GM21717 (cell line): ENCODE data around the gene PPP1R7.

Experiments
- ATAC-seq: cut with Tn5 transposase; IDR thresholded peaks from one replicate; pipeline ENCODE4 v1.9.1; 2021; ENCODE audit warnings: mild to moderate bottlenecking, moderate library complexity; ENCODE audit not compliant: unreplicated experiment

The PPP1R7 gene

DNA sequence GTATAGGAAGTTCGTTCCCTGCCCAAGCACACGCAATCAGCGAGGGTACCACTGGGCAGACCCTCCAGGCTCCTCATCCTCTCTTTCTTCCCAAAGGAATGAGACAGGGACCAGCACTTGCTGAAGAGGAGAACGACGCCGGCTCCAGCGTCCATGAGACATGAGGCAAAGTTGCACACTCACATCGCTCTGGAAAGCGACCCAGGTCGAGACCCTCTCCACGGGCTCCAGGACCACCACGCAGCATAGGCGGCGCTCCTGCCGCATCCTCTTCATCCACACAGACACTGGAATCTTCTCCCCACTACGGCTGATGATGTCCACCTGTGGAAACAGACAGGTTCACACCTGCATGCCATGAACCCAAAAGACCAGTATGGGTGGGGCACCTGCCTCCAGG, 11.8 kb upstream of the PPP1R7 start:
- no peak for ATAC-seq

DNA sequence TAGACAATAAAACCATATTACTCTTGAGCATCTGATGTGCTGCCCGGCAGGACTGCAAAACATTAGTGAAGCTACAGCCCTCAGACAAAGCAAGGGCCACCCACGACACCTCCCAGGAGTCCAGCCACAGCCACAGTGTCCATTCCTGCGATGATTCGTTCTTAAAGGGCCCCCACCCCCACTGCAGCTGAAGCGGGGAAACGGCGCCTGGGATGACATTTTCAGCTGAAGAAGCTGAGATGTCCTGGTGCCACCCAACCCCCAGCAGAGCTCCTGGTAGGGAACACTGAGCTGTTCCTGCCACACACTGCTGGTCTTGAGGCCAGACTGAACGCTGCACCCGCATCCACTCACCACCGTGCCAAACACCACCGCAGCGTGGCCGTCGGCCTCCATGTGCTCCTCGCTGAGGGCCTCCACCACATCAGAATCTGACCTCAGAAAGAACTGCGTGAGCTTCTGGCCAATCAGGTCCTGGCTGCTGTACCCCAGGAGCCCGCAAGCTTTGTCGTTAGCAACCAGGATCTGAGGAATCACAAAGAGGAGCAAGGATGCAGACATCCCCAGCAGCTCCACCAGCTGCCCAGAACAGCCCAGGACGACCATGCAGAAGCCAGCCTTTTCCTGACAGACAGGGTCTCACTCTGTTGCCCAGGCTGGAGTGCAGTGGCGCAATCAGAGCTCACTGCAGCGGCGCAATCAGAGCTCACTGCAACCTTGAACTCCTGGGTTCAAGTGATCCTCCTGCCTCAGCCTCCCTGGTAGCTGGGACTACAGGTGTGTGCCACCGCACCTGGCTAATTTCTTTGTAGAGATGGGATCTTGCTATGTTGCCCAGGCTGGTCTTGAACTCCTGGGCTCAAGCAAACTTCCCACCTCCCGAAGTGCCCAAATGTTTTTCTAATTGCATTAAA, 10.5 kb upstream of the PPP1R7 start:
- no peak for ATAC-seq

DNA sequence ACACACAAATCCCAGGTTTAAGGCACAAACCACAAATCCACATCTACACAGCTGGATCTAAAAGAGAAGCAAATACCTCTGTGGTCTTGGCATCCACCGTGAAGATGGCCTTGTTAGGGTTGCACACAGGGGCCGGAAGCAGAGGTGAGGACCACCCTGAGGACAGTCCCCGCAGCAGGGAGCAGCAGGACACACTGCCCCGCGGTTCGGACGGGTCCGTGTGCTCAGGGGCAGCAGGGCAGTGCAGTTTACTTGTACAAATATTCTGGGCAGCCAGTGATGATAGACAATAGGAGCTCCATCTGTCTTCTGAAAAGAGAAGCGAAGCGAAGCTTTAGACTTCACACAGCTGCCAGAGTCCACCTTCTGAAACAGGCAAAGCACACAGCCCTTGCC, 9.8 kb upstream of the PPP1R7 start:
- ATAC-seq: no peak

DNA sequence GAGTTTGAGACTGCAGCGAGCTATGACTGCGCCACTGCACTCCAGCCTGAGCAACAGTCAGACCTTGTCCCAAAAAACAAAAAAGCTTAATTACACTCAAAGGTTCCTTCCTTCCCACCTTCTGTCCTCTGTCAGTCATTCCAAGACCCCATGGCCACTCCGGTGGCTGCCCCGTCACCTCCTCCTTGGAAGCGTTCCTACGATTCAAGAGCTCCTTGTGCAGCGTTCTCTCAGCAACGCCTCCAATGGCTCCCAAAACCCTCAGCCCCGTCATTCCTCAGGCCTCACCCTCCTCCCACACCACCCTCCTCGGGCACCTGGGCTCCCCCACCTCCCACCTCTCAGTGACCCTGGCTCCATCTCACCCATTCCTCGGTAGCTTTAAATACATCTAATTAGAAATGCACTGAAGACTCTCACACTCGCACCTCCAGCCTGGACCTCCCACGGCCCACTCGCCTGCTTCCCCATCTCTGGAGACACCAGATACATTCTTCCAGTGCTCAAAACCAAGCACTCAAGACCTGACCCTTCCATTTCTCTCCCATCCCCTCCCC, 9.0 kb upstream of the PPP1R7 start:
- ATAC-seq: no peak

DNA sequence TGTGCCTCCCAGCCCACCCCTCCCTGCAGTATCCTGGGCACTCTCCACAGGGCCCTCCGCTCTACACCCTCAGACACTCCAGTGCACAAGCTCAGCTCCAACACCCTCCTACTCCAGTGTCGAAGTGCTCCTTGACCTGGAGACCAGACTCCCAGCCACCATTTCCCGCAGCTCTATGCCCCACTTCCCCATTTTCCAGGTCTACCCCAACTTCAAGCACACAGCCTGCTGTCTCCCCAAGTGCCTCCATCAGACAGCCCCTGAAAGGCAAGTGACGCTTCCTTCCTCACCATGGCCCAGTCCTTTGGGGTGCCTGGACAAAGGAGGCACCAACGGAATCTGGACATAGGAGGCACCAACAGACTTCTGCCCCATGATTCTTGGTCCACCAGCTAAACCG, 8.2 kb upstream of the PPP1R7 start:
- ATAC-seq: no peak

DNA sequence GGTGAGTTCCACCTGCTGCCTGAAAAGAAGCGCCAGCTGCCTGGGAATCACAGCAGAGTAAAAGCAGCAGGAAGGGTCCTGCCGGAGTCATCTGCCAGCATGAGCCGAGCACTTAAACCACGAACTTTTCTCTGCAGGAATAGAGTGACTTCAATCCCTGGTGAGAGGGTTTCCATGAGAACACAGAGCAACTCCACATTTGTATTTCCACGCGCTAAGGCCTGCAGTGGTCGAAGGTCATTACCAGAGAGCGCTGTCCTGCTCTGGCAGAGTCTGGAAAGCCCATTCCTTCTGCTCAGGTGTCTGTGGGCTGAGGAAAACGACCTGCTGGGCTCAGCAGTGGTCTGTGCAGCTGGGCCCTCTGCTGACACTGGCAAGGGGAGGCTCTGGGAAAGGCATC, 7.7 kb upstream of the PPP1R7 start:
- no peak for ATAC-seq

GRCh38 chr2:241146286-241146685, 4.0 kb upstream of the PPP1R7 start:
- ATAC-seq: no peak

GRCh38 chr2:241147336-241147735, 2.9 kb upstream of the PPP1R7 start:
- no peak for ATAC-seq

- ATAC-seq: no peak
These were observed 2.0 kb upstream of the PPP1R7 start for GRCh38 chr2:241148239-241148638.

- ATAC-seq: peak; percentile 76
These were observed 1.2 kb upstream of the PPP1R7 start, which contains the start of gene PASK for GRCh38 chr2:241148891-241149674. TSS of gene PASK (minus strand) at chr2:241149472. CDS start at chr2:241143032, 6,440 bp downstream.

- peak; percentile 15 for ATAC-seq
These were observed 667 bp upstream of the PPP1R7 start for GRCh38 chr2:241149675-241149924.

DNA sequence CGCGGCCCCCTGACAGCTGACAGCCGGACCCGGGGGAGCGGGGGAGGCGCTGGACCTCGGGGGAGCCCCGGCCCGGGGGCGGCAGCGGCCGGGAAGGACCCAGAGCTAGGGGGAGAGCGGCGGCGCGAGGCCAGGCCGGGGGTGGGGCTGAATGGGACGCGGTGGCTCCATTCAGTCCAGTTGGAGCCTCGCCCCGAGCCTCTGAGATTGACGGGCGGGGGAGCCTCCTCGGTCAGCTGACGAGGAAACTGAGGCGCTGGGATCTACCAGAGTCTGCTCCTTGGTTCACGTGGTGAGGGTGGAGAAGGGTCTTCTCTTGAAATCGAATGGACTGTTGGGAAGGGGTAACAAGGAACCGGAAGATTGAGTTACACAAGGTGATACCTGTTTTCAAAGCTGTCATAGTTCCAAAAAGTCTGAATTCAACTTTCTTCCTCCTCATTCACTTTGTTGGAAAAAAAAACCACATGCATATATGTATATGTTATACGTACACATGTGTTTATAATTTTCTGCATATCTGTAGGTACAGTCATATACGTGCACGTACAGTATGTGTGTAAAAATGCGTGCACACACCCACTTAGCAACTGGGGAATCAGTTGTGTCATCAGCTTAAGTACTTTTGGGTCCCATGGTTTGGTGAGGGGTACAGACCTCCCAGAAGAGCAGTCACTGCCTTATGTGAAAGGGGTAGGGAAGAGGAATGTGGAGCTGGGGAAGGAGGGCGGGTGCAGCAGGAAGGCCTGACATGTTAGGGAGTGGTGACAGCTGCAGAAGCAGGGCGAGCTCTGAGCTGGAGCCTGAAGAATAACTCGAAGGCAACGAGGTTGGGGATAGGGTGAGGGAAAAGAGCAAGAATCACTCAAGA, 628 bp downstream of the PPP1R7 start:
- peak; percentile 5 for ATAC-seq

DNA sequence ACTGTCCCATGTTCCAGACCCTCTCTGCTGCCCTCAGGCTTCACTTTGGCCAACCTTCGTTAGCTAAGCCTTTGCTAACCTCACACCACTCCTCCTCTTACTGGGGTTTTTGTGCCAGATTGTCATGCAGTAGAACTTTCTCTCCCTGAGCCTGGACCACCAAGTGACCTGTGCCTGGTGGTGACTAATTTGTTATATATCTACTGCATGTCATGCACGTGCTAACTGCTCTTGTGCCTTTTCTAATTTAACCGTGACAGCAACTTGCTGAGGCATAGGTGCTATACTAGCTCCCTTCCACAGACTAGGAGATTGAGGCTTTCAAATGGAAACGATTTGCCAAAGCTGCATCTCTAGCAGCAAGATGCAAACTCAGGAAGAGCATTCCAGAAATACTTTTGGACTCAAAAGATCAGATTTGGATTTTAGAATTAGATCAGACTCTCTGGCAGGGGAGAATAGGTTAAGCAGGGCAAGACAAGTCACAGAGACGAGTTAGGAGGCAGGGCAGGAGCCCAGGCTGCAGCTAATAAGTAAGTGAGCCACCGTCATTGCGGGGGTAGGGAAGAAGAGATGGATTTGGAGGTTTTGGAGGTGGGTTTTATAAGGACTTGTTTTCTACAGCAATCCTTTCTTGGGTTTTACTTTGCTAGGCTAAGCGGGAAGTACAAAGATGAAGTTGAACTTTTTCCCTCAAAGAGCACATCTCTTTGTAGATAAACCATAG, 1.8 kb downstream of the PPP1R7 start:
- ATAC-seq: no peak

- ATAC-seq: no peak
These were observed 3.3 kb downstream of the PPP1R7 start for GRCh38 chr2:241153616-241154015.

- ATAC-seq: no peak
These were observed 4.6 kb downstream of the PPP1R7 start for GRCh38 chr2:241154915-241155314.

- ATAC-seq: no peak
These were observed 5.7 kb downstream of the PPP1R7 start for GRCh38 chr2:241155936-241156335.

GRCh38 chr2:241156971-241157441, 6.7 kb downstream of the PPP1R7 start:
- no peak for ATAC-seq

DNA sequence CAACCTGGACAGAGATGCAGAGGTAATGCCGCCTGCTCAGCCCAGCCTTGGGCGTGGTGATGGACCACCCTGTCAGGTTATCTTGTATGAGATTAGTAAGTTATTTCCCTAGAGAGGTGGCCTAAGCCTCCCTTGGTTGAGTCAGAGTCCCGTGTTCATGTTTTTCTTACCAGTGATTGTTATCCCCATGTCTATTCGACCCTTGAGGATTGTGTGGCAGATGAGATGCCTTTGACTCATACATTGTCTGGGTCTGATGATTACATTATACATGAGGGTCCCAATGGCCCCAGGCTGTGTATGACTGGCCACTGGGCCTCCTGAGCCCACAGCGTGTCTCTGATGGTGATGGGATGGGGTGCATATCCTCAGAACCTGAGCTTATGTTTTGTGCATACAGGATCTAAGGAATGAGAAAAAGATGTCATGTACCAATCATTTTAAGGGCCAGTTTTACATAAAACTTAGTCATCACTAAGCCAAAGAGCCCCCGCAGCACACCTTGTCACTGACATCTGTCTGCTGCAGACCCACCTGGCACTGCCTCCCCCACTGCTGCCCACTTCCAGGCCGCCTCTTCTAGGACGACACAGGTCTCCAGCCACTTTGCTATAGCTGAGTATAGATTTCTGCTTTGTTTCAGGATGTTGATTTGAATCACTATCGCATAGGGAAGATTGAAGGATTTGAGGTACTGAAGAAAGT, 7.7 kb downstream of the PPP1R7 start:
- ATAC-seq: no peak

- no peak for ATAC-seq
These were observed 8.3 kb downstream of the PPP1R7 start for GRCh38 chr2:241158546-241158900.

DNA sequence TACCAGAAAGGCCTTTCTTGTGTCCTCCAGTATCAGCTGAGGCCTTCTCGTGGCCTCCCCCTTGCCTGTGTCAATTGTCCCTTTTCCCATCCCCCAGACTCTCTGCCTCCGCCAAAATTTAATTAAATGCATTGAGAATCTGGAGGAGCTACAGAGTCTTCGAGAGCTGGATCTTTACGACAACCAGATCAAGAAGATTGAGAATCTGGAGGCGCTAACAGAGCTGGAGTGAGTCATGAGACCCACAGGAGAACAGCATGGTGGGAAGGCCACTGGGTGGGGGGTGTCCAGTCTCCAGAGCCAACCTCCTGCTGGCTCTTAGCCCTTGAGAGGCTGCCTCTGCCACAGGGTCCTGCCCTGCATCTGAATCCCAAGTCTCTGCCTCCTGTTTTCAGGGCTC, 8.8 kb downstream of the PPP1R7 start:
- ATAC-seq: no peak
